MV-4-11 (cell line): Measurements from ENCODE around the gene FGB.
"Not testable (repeated sequence)": the region's sequence is repeated elsewhere in the genome, so short reads cannot be mapped to it uniquely, and the experiment has no call there.

ENCODE experiments used
- DNase-seq: peaks from one replicate; lab custom pipeline; 2025; lab: John Stamatoyannopoulos, UW

The FGB gene

GRCh38 chr4:154597281-154597680, 34.5 kb downstream of the FGB start:
- DNase-seq = not testable (repeated sequence)

- no peak for DNase-seq
Observed at GRCh38 chr4:154597798-154598774, 35.3 kb downstream of the FGB start.

- no peak for DNase-seq
Observed at GRCh38 chr4:154602404-154603020, 39.7 kb downstream of the FGB start.

- no peak for DNase-seq
Observed at GRCh38 chr4:154603033-154603943, 40.5 kb downstream of the FGB start.

GRCh38 chr4:154604696-154605200, 41.9 kb downstream of the FGB start:
- DNase-seq = no peak

- DNase-seq = no peak
Observed at GRCh38 chr4:154606728-154607723, 44.2 kb downstream of the FGB start.

GRCh38 chr4:154608361-154609252, 45.8 kb downstream of the FGB start:
- DNase-seq = no peak

- DNase-seq = no peak
Observed at GRCh38 chr4:154609532-154609931, 46.7 kb downstream of the FGB start.

- DNase-seq = no peak
Observed at GRCh38 chr4:154610582-154610981, 47.8 kb downstream of the FGB start.

- no peak for DNase-seq
Observed at GRCh38 chr4:154611833-154612232, 49.0 kb downstream of the FGB start.

GRCh38 chr4:154612472-154613414, 49.9 kb downstream of the FGB start, which contains the start of gene FGG:
FGG (minus strand) TSS chr4:154612656; CDS start chr4:154612609, 47 bp downstream.
- DNase-seq = no peak

GRCh38 chr4:154614306-154614705, 51.5 kb downstream of the FGB start:
- no peak for DNase-seq

GRCh38 chr4:154615211-154615610, 52.4 kb downstream of the FGB start:
- no peak for DNase-seq

GRCh38 chr4:154616287-154616686, 53.5 kb downstream of the FGB start:
- DNase-seq = no peak

GRCh38 chr4:154616731-154617130, 53.9 kb downstream of the FGB start:
- DNase-seq = no peak

GRCh38 chr4:154617820-154618317, 55.1 kb downstream of the FGB start:
- no peak for DNase-seq

GRCh38 chr4:154618708-154619315, 56.0 kb downstream of the FGB start:
- DNase-seq = peak; percentile 32

GRCh38 chr4:154620111-154620510, 57.3 kb downstream of the FGB start:
- DNase-seq = no peak
